ENCODE data around the gene GNPDA1. TPM values are rescaled to one million over a fixed set of nuclear protein-coding genes. Genes with fewer than 3 reads are reported as not detected.

Gene GNPDA1
- total and polyA plus RNA-seq, 10 of the 15 experiments (the other 5 are each of a cell fraction or from before 2014, with no cell fraction given): 1.0 to 11.9 (median 3.9) TPM

DNA sequence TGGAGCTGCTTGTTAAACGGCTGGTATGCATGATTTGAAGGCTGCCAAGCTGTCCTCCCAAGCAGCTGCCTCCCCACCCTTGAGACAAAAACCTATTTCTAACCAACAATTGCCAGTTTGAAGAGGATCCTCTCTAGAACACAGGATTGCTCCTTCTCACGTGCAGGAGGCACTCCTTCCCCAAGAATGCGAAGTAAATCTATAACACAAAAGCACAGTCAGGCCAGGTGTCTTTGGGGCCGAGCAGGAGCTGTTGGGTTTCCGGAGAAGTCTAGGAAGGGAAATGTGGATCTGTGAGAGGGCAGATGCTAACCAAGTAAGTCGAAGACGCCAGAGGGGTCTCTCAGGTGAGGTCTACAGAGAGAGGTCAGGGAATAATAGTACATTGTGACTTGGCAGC, 35.4 kb upstream of the GNPDA1 start:
- in situ Hi-C loops (cut with MboI): no loop called here
- no peak for FAIRE-seq
- Histone ChIP-seq H3K9ac (ENCODE audit: control insufficient read depth, insufficient read depth, low read length) (no peak overlapping the region), H3K9me3 (replicated peaks; ENCODE audit: control insufficient read depth, insufficient read depth, low read length) (no peaks in the 10 kb centered on the region), H3K27ac (ENCODE audit: control insufficient read depth, insufficient read depth) (no peak overlapping the region), H3K4me1 (ENCODE audit: control insufficient read depth, insufficient read depth, low read length) (no peaks in the 10 kb centered on the region), H3K36me3 (ENCODE audit: control insufficient read depth in 2 of 2, insufficient read depth in 2 of 2, low read length in 1 of 2) (no peaks in the 10 kb centered on the region), H3K27me3 (replicated peaks in 1 of 2; ENCODE audit: control insufficient read depth in 2 of 2, insufficient read depth in 2 of 2, low read length in 1 of 2) (no peaks in the 10 kb centered on the region; a peak in 2 of 4 replicates), H3K4me2 (ENCODE audit: control insufficient read depth, insufficient read depth) (no peak overlapping the region), H3K79me2 (ENCODE audit: control insufficient read depth, insufficient read depth, low read length) (no peaks in the 10 kb centered on the region), H2AFZ (ENCODE audit: control insufficient read depth, low read depth, low read length) (no peak overlapping the region), H4K20me1 (ENCODE audit: control insufficient read depth, insufficient read depth) (no peaks in the 10 kb centered on the region), H3K4me3 (no peak overlapping the region)
- POLR2A ChIA-PET: no interaction called here
- RAD21 ChIA-PET (ENCODE audit: unreplicated experiment): no interaction called here
- SMC1A ChIA-PET (ENCODE audit: uncharacterized antibody, unreplicated experiment): no interaction called here
- no peak for DNase-seq (ENCODE audit: low read depth, low spot score)
- 43% methylated on average over 7 of the region's 7 CpGs for WGBS (ENCODE audit: insufficient coverage, insufficient replicate concordance, low lambda C conversion rate, missing lambda C conversion rate)
- no TSS peak for BruUV-seq (replicated peaks)
- no peak for ATAC-seq
- TF ChIP-seq IKZF1 (conservative IDR thresholded peaks at IDR 0.05) (no peak), CEBPB (IDR thresholded peaks at IDR 0.05; ENCODE audit: borderline replicate concordance in 1 of 2, low read depth in 2 of 2, low read length in 2 of 2) (no peak), CBX3 (IDR thresholded peaks at IDR 0.05; ENCODE audit: borderline replicate concordance, low read depth) (no peak), EZH2 (IDR thresholded peaks at IDR 0.05; ENCODE audit: borderline replicate concordance, control insufficient read depth, low read depth, low read length) (no peak), ZSCAN29 (IDR thresholded peaks at IDR 0.05) (no peak), FOXK2 (IDR thresholded peaks at IDR 0.05) (no peak), SMC3 (IDR thresholded peaks at IDR 0.05; ENCODE audit: borderline replicate concordance, low read length) (no peak), ZNF274 (IDR thresholded peaks at IDR 0.05; ENCODE audit: insufficient read depth, insufficient read length) (no peak), CREM (IDR thresholded peaks at IDR 0.05; ENCODE audit: low read depth) (no peak), JUNB (IDR thresholded peaks at IDR 0.05) (no peak), BCL11A (IDR thresholded peaks at IDR 0.05; ENCODE audit: low read depth, low read length) (no peak), NFYB (IDR thresholded peaks at IDR 0.05; ENCODE audit: insufficient read depth, low read depth, low read length) (no peak)
- TF ChIP-seq, protein P1, sequence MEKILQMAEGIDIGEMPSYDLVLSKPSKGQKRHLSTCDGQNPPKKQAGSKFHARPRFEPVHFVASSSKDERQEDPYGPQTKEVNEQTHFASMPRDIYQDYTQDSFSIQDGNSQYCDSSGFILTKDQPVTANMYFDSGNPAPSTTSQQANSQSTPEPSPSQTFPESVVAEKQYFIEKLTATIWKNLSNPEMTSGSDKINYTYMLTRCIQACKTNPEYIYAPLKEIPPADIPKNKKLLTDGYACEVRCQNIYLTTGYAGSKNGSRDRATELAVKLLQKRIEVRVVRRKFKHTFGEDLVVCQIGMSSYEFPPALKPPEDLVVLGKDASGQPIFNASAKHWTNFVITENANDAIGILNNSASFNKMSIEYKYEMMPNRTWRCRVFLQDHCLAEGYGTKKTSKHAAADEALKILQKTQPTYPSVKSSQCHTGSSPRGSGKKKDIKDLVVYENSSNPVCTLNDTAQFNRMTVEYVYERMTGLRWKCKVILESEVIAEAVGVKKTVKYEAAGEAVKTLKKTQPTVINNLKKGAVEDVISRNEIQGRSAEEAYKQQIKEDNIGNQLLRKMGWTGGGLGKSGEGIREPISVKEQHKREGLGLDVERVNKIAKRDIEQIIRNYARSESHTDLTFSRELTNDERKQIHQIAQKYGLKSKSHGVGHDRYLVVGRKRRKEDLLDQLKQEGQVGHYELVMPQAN (conservative IDR thresholded peaks at IDR 0.05): no peak
- TF ChIP-seq, protein P2, sequence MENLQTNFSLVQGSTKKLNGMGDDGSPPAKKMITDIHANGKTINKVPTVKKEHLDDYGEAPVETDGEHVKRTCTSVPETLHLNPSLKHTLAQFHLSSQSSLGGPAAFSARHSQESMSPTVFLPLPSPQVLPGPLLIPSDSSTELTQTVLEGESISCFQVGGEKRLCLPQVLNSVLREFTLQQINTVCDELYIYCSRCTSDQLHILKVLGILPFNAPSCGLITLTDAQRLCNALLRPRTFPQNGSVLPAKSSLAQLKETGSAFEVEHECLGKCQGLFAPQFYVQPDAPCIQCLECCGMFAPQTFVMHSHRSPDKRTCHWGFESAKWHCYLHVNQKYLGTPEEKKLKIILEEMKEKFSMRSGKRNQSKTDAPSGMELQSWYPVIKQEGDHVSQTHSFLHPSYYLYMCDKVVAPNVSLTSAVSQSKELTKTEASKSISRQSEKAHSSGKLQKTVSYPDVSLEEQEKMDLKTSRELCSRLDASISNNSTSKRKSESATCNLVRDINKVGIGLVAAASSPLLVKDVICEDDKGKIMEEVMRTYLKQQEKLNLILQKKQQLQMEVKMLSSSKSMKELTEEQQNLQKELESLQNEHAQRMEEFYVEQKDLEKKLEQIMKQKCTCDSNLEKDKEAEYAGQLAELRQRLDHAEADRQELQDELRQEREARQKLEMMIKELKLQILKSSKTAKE (IDR thresholded peaks at IDR 0.05; ENCODE audit: low read depth, poor library complexity, severe bottlenecking): no peak
- TF ChIP-seq, protein P3, sequence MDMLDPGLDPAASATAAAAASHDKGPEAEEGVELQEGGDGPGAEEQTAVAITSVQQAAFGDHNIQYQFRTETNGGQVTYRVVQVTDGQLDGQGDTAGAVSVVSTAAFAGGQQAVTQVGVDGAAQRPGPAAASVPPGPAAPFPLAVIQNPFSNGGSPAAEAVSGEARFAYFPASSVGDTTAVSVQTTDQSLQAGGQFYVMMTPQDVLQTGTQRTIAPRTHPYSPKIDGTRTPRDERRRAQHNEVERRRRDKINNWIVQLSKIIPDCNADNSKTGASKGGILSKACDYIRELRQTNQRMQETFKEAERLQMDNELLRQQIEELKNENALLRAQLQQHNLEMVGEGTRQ (IDR thresholded peaks at IDR 0.05; ENCODE audit: borderline replicate concordance, low read depth, low read length): no peak
- TF ChIP-seq, protein P4, sequence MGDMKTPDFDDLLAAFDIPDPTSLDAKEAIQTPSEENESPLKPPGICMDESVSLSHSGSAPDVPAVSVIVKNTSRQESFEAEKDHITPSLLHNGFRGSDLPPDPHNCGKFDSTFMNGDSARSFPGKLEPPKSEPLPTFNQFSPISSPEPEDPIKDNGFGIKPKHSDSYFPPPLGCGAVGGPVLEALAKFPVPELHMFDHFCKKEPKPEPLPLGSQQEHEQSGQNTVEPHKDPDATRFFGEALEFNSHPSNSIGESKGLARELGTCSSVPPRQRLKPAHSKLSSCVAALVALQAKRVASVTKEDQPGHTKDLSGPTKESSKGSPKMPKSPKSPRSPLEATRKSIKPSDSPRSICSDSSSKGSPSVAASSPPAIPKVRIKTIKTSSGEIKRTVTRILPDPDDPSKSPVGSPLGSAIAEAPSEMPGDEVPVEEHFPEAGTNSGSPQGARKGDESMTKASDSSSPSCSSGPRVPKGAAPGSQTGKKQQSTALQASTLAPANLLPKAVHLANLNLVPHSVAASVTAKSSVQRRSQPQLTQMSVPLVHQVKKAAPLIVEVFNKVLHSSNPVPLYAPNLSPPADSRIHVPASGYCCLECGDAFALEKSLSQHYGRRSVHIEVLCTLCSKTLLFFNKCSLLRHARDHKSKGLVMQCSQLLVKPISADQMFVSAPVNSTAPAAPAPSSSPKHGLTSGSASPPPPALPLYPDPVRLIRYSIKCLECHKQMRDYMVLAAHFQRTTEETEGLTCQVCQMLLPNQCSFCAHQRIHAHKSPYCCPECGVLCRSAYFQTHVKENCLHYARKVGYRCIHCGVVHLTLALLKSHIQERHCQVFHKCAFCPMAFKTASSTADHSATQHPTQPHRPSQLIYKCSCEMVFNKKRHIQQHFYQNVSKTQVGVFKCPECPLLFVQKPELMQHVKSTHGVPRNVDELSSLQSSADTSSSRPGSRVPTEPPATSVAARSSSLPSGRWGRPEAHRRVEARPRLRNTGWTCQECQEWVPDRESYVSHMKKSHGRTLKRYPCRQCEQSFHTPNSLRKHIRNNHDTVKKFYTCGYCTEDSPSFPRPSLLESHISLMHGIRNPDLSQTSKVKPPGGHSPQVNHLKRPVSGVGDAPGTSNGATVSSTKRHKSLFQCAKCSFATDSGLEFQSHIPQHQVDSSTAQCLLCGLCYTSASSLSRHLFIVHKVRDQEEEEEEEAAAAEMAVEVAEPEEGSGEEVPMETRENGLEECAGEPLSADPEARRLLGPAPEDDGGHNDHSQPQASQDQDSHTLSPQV (IDR thresholded peaks at IDR 0.05): no peak
- TF ChIP-seq, protein P5, sequence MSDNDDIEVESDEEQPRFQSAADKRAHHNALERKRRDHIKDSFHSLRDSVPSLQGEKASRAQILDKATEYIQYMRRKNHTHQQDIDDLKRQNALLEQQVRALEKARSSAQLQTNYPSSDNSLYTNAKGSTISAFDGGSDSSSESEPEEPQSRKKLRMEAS (IDR thresholded peaks at IDR 0.05; ENCODE audit: low read depth, low read length): no peak
- CTCF ChIA-PET: no interaction called here
- intact Hi-C loops (cut with micrococcal nuclease; ENCODE audit: unreplicated experiment): no loop called here

All from GM12878 (cell line).